A673 (cell line): ENCODE results near the gene MYO1H. TPM values are rescaled to one million over a fixed set of nuclear protein-coding genes. Genes with fewer than 3 reads are reported as not detected.

Experiments used
- Bru-seq: library from RNA; stranded (reverse); fragments of 400-500 nt; gene quantifications from one replicate; lab custom pipeline; 2021; lab: Mats Ljungman, UMichigan
- BruChase-seq, 2 experiments: library from RNA; stranded (reverse); fragments of 400-500 nt; gene quantifications; one replicate each; lab custom pipeline; 2021; lab: Mats Ljungman, UMichigan
- BruUV-seq: library from RNA; stranded (reverse); fragments of 400-500 nt; replicated peaks from 2 replicates; lab custom pipeline; 2021; lab: Mats Ljungman, UMichigan
- CTCF ChIA-PET: fragments of 300-600 bp; sonication (Branson Sonifier 250); formaldehyde crosslinking; loops from one replicate; lab custom pipeline; 2022; ENCODE audit warnings: antibody characterized with exemption; lab: Charles Lee
- POLR2A ChIA-PET: fragments of 300-600 bp; sonication (Branson Sonifier 250); formaldehyde crosslinking; loops from one replicate; lab custom pipeline; 2022; ENCODE audit warnings: antibody characterized with exemption; ENCODE audit not compliant: low non-redundant PET; lab: Charles Lee
- DNase-seq: peaks from one replicate; pipeline ENCODE4 v3.0.0-alpha.2; 2015; ENCODE audit warnings: low spot score
- H3K27ac ChIP-seq: fragments of 200-600 bp; sonication (generic); 2 replicates; pipeline ENCODE4 v1.5.1; 2016; ENCODE audit warnings: mixed run types, low read depth, mild to moderate bottlenecking, mixed read lengths, antibody characterized with exemption, low read length; ENCODE audit not compliant: poor library complexity, severe bottlenecking
- H3K27me3 ChIP-seq: fragments of 200-600 bp; sonication (generic); replicated peaks from 2 replicates; pipeline ENCODE4 v1.6.1; 2017; ENCODE audit warnings: mixed run types, low read depth, mild to moderate bottlenecking, mixed read lengths, antibody characterized with exemption, low read length; ENCODE audit not compliant: insufficient read depth, poor library complexity
- H3K36me3 ChIP-seq: fragments of 200-600 bp; sonication (generic); 2 replicates; pipeline ENCODE4 v1.6.1; 2016; ENCODE audit warnings: mixed run types, mild to moderate bottlenecking, mixed read lengths, antibody characterized with exemption, low read length; ENCODE audit not compliant: insufficient read depth, poor library complexity, severe bottlenecking
- H3K4me1 ChIP-seq: fragments of 200-600 bp; sonication (generic); 2 replicates; pipeline ENCODE4 v1.6.1; 2017; ENCODE audit warnings: mixed run types, mild to moderate bottlenecking, mixed read lengths, antibody characterized with exemption, low read length; ENCODE audit not compliant: insufficient read depth, poor library complexity, severe bottlenecking
- H3K4me3 ChIP-seq: fragments of 200-600 bp; sonication (generic); 2 replicates; pipeline ENCODE4 v1.5.1; 2016; ENCODE audit warnings: low read depth, mixed run types, mild to moderate bottlenecking, mixed read lengths, low read length; ENCODE audit not compliant: poor library complexity, severe bottlenecking
- H3K9me3 ChIP-seq: fragments of 200-600 bp; sonication (generic); 2 replicates; pipeline ENCODE4 v1.6.1; 2016; ENCODE audit warnings: mixed run types, low read depth, mild to moderate bottlenecking, mixed read lengths, antibody characterized with exemption, low read length; ENCODE audit not compliant: poor library complexity, severe bottlenecking
- CTCF ChIP-seq: fragments of 300-800, 200-600 bp; sonication (generic); conservative IDR thresholded peaks from 2 replicates; pipeline ENCODE4 v1.5.1; 2017; ENCODE audit warnings: low read depth, mild to moderate bottlenecking, antibody characterized with exemption, low read length, moderate library complexity, mixed read lengths
- EZH2 ChIP-seq: fragments of 200-600 bp; sonication (generic); IDR thresholded peaks from 2 replicates; pipeline ENCODE4 v1.6.1; 2017; ENCODE audit warnings: borderline replicate concordance, low read depth, mild to moderate bottlenecking, mixed read lengths, antibody characterized with exemption, low read length; ENCODE audit not compliant: poor library complexity, severe bottlenecking
- intact Hi-C: fragments of 100-400 bp; cut with micrococcal nuclease; formaldehyde crosslinking; loops from one replicate; pipeline ENCODE4 v1.10.0; 2022; ENCODE audit not compliant: unreplicated experiment
- long read RNA-seq: library from polyadenylated mRNA; stranded (forward); transcript quantifications from one replicate; pipeline ENCODE4 v2.0.0, GENCODE V29; 2022
- total RNA-seq: library from RNA; stranded (reverse); gene quantifications from 2 replicates; pipeline ENCODE4 v1.2.3, GENCODE V29; 2021

MYO1H gene, protein sequence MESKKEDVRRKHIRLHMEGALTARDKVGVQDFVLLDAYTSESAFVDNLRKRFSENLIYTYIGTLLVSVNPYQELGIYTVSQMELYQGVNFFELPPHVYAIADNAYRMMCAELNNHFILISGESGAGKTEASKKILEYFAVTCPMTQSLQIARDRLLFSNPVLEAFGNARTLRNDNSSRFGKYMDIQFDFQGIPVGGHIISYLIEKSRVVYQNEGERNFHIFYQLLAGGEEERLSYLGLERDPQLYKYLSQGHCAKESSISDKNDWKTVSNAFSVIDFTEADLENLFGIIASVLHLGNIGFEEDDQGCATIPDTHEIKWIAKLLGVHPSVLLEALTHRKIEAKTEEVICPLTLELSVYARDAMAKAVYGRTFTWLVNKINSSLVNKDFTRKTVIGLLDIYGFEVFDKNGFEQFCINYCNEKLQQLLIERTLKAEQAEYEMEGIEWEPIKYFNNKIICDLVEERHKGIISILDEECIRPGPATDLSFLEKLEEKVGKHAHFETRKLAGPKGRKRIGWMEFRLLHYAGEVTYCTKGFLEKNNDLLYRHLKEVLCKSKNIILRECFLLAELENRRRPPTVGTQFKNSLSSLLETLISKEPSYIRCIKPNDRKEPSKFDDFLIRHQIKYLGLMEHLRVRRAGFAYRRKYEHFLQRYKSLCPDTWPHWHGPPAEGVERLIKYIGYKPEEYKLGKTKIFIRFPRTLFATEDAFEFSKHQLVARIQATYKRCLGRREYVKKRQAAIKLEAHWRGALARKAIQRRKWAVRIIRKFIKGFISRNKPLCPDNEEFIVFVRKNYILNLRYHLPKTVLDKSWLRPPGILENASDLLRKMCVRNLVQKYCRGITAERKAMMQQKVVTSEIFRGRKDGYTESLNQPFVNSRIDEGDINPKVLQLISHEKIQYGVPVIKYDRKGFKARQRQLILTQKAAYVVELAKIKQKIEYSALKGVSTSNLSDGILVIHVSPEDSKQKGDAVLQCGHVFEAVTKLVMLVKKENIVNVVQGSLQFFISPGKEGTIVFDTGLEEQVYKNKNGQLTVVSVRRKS
- total RNA-seq (not detected in 2 replicates), Bru-seq, nascent RNA (percentile 3 among the genes with signal in this experiment), BruChase-seq, experiment 1, labeled RNA remaining after a 2-hour chase (percentile 1 among the genes with signal in this experiment), BruChase-seq, experiment 2, labeled RNA remaining after a 6-hour chase (percentile 3 among the genes with signal in this experiment)
- long read RNA-seq = 0 reads

DNA sequence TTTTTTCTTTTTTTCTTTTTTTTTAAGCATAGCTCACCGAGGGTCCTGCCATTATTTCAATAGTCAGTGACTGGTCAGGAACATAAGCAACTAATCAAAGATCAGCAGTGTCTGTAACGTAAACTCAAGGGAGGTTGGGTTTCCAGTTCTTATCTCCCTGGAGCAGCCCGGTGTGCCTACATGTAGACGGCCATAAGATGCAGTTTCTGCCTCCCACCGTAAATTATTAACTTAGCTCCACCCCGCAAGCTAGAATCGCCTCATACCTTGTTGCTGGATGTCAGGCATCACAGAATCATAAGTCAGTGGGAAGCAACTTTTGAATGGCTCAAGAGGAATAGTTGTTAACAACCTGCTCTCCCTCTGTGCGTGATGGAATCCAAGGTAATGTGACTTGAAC lies at the start of gene MYO1H:
TSS of gene MYO1H (plus strand) at position 312 of the 400 bp plus-strand sequence. CDS start at position 373, 61 bp downstream.
- Histone ChIP-seq H3K4me1 (no peaks in the 10 kb centered on the region), H3K36me3 (no peaks in the 10 kb centered on the region), H3K27me3 (peaks cover 23% of the 10 kb centered on the region), H3K9me3 (no peaks in the 10 kb centered on the region), H3K27ac (no peak within 1 kb of the TSS), H3K4me3 (no peak within 1 kb of the TSS)
- DNase-seq = no peak
- POLR2A ChIA-PET = no interaction called here
- intact Hi-C loops = no loop called here
- TF ChIP-seq CTCF (no peak), EZH2 (no peak)
- no TSS peak for BruUV-seq
- CTCF ChIA-PET = no interaction called here

DNA sequence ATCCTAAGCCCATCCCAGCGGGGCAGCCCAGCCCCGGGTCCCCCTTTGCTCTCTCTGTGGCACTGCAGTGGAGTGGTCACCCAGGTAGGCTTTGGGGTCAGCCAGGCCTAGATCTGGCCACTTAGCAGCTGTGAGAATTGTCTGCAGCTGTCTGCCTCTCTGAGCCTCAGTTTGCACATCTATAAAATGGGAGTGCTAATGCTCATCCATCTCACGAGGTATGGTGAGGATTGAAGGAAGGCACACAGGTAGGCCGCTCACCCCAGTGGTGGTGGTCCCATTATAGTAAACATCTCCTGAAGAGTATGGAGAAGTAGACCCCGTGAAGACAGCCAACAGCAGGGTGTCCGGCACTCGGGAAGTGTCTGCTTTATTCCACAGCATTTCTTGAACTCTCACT lies 47.9 kb upstream of the MYO1H start:
- H3K4me3 ChIP-seq = no peak overlapping the region
- H3K9me3 ChIP-seq = no peaks in the 10 kb centered on the region
- ChIA-PET CTCF (no interaction called here), POLR2A (no interaction called here)
- no peaks in the 10 kb centered on the region for H3K36me3 ChIP-seq
- H3K27me3 ChIP-seq = peaks cover 5% of the 10 kb centered on the region
- no TSS peak for BruUV-seq
- DNase-seq = no peak
- no peaks in the 10 kb centered on the region for H3K4me1 ChIP-seq
- H3K27ac ChIP-seq = no peak overlapping the region
- TF ChIP-seq EZH2 (no peak), CTCF (no peak)
- intact Hi-C loops = no loop called here

- TF ChIP-seq EZH2 (no peak), CTCF (no peak)
Measured at GRCh38 chr12:109301643-109302168, 46.0 kb upstream of the MYO1H start.

More at GRCh38 chr12:109301643-109302168, 46.0 kb upstream of the MYO1H start:
- Histone ChIP-seq H3K36me3 (no peaks in the 10 kb centered on the region), H3K4me3 (no peak overlapping the region), H3K27me3 (peaks cover 6% of the 10 kb centered on the region), H3K4me1 (no peaks in the 10 kb centered on the region), H3K9me3 (no peaks in the 10 kb centered on the region), H3K27ac (no peak overlapping the region)
- POLR2A ChIA-PET = no interaction called here
- DNase-seq = no peak
- intact Hi-C loops = no loop called here
- CTCF ChIA-PET = no interaction called here
- no TSS peak for BruUV-seq
